WERI-Rb-1 (cell line): ENCODE measurements around the gene IQSEC3.
"Not testable (repeated sequence)": the region's sequence is repeated elsewhere in the genome, so short reads cannot be mapped to it uniquely, and the experiment has no call there.

Experiments
- DNase-seq: peaks from one replicate; pipeline ENCODE4 v3.0.0-alpha.2; 2020
- H3K27ac ChIP-seq: fragments of 250-450 bp; sonication (Bioruptor Pico); 2 replicates; pipeline ENCODE4 v1.5.1; 2020; ENCODE audit warnings: mild to moderate bottlenecking, moderate library complexity
- H3K27me3 ChIP-seq: fragments of 250-450 bp; sonication (Bioruptor Pico); 2 replicates; pipeline ENCODE4 v1.5.1; 2021; ENCODE audit warnings: mild to moderate bottlenecking, low read depth, moderate library complexity; ENCODE audit not compliant: insufficient read depth, severe bottlenecking
- H3K36me3 ChIP-seq: fragments of 250-450 bp; sonication (Bioruptor Pico); 2 replicates; pipeline ENCODE4 v1.5.1; 2020; ENCODE audit warnings: mild to moderate bottlenecking, moderate library complexity
- H3K4me3 ChIP-seq: 2 replicates; pipeline ENCODE4 v1.5.1; 2011; ENCODE audit warnings: low read depth, mild to moderate bottlenecking, control low read depth, low read length
- H3K9me3 ChIP-seq: fragments of 250-450 bp; sonication (Bioruptor Pico); 2 replicates; pipeline ENCODE4 v1.5.1; 2021; ENCODE audit warnings: mild to moderate bottlenecking, moderate library complexity; ENCODE audit not compliant: severe bottlenecking
- TF ChIP-seq, protein P1 (sequence below): IDR thresholded peaks from 2 replicates; pipeline ENCODE4 v1.5.1; 2011; ENCODE audit warnings: low read depth, mild to moderate bottlenecking, control low read depth, inconsistent platforms, low read length

Gene IQSEC3

DNA sequence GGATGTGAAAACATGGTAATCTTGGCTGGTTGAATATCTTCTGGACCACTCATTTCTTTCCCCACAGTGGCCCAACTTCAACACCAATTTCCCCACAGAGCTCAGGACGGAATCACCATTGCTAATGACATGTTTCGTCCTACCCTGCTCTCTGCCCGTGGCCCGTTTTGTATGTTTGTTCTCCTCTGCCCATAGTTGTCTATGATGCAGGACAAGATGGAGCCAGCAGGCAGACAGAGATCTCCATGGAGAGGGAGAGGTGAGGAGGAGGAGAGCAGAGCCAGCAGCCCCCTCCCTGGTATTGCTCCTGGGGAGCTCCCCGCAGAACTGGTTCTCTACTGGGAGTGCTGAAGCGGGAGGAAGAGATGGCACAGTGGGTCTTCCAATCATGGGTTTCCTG is 3.1 kb downstream of the IQSEC3 start:
- not testable (repeated sequence) for H3K27me3 ChIP-seq

DNA sequence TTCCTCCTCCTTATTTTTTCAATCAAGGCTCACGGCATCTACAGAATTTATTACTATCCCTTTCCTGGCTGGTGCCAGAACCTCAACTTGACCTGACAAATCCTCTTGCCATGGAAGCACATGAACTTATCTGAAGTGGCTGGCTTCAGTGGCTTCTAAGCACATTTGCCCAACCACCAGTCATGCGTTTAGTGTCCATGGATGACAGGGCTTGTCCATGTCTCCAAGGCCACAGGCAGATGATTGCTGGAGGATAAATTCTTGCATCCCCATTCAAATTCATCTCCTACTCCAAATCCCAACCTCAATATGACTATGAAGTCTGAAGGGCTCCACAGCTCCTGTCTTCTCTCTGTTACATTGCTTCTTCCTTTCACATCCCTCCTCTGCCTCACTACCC is 4.0 kb downstream of the IQSEC3 start:
- not testable (repeated sequence) for H3K27ac ChIP-seq, H3K27me3 ChIP-seq, H3K36me3 ChIP-seq, H3K4me3 ChIP-seq, DNase-seq, H3K9me3 ChIP-seq

More for the DNA sequence above, 3.1 kb downstream of the IQSEC3 start:
- not testable (repeated sequence) for DNase-seq, H3K36me3 ChIP-seq, H3K9me3 ChIP-seq, H3K4me3 ChIP-seq, H3K27ac ChIP-seq

DNA sequence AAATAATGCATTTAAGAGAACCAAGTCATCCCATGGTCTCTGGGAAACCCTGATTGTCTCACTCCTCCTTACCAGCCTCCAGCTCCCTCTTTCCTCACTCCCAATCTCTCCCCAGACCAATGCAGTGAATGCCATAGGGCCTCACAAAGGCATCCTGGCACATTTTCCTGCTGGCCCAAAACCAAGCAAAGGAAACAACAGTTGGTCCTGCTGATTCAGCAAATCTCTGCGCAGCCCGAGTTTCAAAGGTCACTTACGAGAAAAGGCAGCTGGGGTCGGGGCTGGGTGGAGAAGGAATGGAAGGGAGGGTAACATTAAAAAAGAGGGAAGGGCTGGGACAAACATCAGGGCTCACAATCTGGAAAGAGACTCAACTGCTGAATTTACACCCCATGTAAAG is 5.5 kb downstream of the IQSEC3 start:
- DNase-seq, H3K9me3 ChIP-seq, H3K4me3 ChIP-seq, H3K27ac ChIP-seq, H3K27me3 ChIP-seq, H3K36me3 ChIP-seq: not testable (repeated sequence)

DNA sequence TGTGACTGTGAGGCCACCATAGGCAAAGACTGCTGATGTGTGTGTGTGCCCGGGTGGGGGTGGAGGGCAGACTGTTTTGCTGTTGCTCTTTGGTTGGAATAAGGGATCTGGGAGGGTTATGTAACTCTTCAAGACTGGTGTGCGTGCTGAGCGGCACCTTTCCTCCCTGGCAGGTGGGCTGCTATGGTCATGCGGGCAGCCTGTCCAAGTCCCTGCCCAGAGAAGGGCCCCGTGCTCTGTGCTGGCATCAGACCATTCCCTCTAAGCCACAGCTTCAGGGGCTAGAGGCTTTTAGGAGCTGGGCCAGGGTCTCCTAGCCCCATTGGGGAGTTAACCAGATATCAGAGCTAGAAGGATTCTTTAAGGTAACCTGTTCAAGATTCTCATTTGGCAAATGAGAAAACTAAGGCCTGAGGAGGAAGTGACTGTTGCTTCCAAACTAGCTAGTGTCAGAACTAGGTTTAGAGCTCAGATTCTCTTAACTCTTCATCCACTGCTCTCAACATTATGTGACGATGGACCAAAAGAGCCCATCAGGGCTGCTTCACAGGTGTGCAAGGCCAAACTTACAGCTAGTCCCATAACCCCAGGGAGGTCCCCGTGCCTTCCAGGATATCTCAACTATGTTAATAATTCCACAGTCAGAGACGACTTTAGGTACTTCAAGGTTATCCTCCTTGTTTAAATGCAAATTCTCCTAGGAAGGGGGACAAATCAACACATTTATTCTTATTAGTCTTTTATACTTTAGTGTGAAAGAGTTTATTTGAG is 8.0 kb downstream of the IQSEC3 start:
- not testable (repeated sequence) for H3K4me3 ChIP-seq, H3K36me3 ChIP-seq, H3K27me3 ChIP-seq, DNase-seq, H3K9me3 ChIP-seq, H3K27ac ChIP-seq

DNA sequence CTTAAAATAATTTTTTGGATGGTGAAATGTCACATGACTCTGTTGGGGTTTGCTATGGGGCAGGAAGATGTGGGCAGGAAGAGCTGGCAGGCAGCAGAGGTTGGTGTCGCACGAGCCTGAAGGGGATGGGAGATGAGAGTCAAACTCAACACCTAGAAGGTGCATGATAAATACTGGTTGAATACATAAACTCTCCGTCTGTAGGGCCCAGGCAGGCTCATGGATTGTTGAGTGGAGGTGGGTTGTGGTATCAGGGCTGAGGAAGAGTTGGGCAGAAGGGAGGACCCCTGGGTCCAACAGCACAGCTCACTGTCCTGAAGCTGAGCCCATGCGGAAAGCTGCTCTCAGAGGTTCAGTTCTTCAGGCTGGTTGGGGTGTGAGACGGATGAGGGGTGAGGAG is 9.0 kb downstream of the IQSEC3 start:
- H3K4me3 ChIP-seq, H3K9me3 ChIP-seq, DNase-seq, H3K27me3 ChIP-seq, H3K36me3 ChIP-seq, H3K27ac ChIP-seq: not testable (repeated sequence)

- H3K9me3 ChIP-seq, DNase-seq, H3K27ac ChIP-seq, H3K36me3 ChIP-seq, H3K4me3 ChIP-seq, H3K27me3 ChIP-seq: not testable (repeated sequence)
Observed at GRCh38 chr12:76102-76501, 9.5 kb downstream of the IQSEC3 start.

DNA sequence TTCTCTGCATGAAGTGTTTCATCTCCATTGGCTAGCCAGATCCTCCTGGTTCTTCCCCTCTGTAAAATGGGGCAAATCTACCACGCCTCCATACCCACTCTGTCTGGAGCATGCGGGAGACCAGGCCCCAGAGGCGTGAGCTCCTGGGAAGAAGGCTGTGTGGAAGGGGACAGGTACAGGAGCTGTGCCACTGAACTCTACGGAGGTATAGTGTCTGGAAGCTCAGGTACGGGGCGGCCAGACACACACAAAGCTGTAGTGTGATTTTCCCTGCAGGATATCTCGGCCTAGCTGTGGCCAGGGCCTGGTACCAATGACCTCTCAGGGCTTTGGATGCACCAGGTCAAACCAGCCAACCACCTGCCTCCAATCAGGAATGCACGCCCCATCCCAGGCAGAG is 10.0 kb downstream of the IQSEC3 start:
- not testable (repeated sequence) for H3K27ac ChIP-seq, DNase-seq, H3K4me3 ChIP-seq, H3K9me3 ChIP-seq, H3K36me3 ChIP-seq, H3K27me3 ChIP-seq

DNA sequence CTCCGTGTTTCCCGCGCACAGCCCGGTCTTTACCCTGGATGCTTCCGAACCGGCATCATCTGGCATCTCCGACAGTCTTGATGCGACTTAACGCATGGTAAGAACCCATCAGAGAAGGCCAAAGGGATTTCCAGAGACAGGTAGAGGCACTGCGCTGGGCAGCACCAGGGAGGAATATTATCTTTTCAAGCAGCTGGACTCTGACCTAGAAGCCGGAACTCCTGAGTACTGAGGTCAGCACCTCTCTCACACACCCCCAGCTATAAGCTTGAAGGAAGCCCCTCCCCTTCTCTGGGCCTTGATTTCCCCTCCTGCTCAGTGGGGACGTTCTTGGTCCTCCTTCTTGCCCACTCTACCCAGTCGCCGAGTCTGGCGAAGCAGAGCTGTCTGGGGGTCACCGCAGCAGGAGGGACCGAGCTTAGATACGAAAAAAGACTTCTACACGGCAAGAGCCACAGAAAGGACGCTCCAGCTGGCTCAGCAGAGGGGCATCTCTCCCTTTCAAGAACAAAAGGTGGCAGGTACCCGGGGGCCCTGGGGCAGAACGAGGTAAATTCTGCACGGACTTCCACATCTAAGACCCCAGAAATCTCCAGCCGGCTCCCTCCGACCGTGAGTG is 10.6 kb downstream of the IQSEC3 start:
- H3K27ac ChIP-seq, H3K36me3 ChIP-seq, H3K4me3 ChIP-seq, DNase-seq, H3K27me3 ChIP-seq, H3K9me3 ChIP-seq: not testable (repeated sequence)

GRCh38 chr12:77769-78383 is 11.3 kb downstream of the IQSEC3 start:
- H3K27ac ChIP-seq, H3K9me3 ChIP-seq, DNase-seq, H3K36me3 ChIP-seq, H3K4me3 ChIP-seq, H3K27me3 ChIP-seq: not testable (repeated sequence)

- H3K27me3 ChIP-seq, result no peaks in the 10 kb centered on the region
- no peaks in the 10 kb centered on the region for H3K36me3 ChIP-seq
- no peak for DNase-seq
- H3K9me3 ChIP-seq, result no peaks in the 10 kb centered on the region
- TF ChIP-seq, protein P1, sequence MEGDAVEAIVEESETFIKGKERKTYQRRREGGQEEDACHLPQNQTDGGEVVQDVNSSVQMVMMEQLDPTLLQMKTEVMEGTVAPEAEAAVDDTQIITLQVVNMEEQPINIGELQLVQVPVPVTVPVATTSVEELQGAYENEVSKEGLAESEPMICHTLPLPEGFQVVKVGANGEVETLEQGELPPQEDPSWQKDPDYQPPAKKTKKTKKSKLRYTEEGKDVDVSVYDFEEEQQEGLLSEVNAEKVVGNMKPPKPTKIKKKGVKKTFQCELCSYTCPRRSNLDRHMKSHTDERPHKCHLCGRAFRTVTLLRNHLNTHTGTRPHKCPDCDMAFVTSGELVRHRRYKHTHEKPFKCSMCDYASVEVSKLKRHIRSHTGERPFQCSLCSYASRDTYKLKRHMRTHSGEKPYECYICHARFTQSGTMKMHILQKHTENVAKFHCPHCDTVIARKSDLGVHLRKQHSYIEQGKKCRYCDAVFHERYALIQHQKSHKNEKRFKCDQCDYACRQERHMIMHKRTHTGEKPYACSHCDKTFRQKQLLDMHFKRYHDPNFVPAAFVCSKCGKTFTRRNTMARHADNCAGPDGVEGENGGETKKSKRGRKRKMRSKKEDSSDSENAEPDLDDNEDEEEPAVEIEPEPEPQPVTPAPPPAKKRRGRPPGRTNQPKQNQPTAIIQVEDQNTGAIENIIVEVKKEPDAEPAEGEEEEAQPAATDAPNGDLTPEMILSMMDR, result no peak
- H3K27ac ChIP-seq, result no peak overlapping the region
- no peak overlapping the region for H3K4me3 ChIP-seq
Observed at GRCh38 chr12:78981-79380, 12.4 kb downstream of the IQSEC3 start.
